MM.1S (cell line): Measurements from ENCODE around the gene L3MBTL4.

Source experiments
- DNase-seq: peaks from one replicate; pipeline ENCODE4 v3.0.0-alpha.2; 2015
- H2AFZ ChIP-seq: fragments of 300-600 bp; sonication (generic); 2 replicates; pipeline ENCODE4 v1.6.0; 2016; ENCODE audit warnings: antibody characterized with exemption, low read length
- H3F3A ChIP-seq: fragments of 300-600 bp; sonication (generic); 2 replicates; pipeline ENCODE4 v1.6.1; 2016; ENCODE audit warnings: mild to moderate bottlenecking, antibody characterized with exemption, low read length, moderate library complexity, mixed read lengths; ENCODE audit not compliant: insufficient read depth
- H3K27ac ChIP-seq: fragments of 300-600 bp; sonication (generic); 2 replicates; pipeline ENCODE4 v1.5.1; 2016; ENCODE audit warnings: mild to moderate bottlenecking, low read length
- H3K27me3 ChIP-seq: fragments of 300-600 bp; sonication (generic); replicated peaks from 2 replicates; pipeline ENCODE4 v1.6.0; 2016; ENCODE audit warnings: low read length; ENCODE audit not compliant: insufficient read depth
- H3K36me3 ChIP-seq: fragments of 300-600 bp; sonication (generic); replicated peaks from 2 replicates; pipeline ENCODE4 v1.6.1; 2016; ENCODE audit warnings: mild to moderate bottlenecking, low read length, mixed read lengths; ENCODE audit not compliant: insufficient read depth
- H3K4me1 ChIP-seq: fragments of 300-600 bp; sonication (generic); 2 replicates; pipeline ENCODE4 v1.6.1; 2016; ENCODE audit warnings: low read length, mixed read lengths
- H3K4me2 ChIP-seq: fragments of 300-600 bp; sonication (generic); 2 replicates; pipeline ENCODE4 v1.6.0; 2016; ENCODE audit warnings: low read depth, low read length
- H3K4me3 ChIP-seq: fragments of 300-600 bp; sonication (generic); 2 replicates; pipeline ENCODE4 v1.5.1; 2016; ENCODE audit warnings: low read length, mixed read lengths
- H3K79me2 ChIP-seq: fragments of 300-600 bp; sonication (generic); 2 replicates; pipeline ENCODE4 v1.6.1; 2016; ENCODE audit warnings: mixed run types, low read length, mixed read lengths
- H3K9ac ChIP-seq: fragments of 300-600 bp; sonication (generic); 2 replicates; pipeline ENCODE4 v1.6.1; 2016; ENCODE audit warnings: low read length, mixed read lengths
- H3K9me2 ChIP-seq: fragments of 300-600 bp; sonication (generic); replicated peaks from 2 replicates; pipeline ENCODE4 v1.6.1; 2016; ENCODE audit warnings: mild to moderate bottlenecking, low read length, mixed read lengths; ENCODE audit not compliant: insufficient read depth
- H3K9me3 ChIP-seq: fragments of 300-600 bp; sonication (generic); replicated peaks from 2 replicates; pipeline ENCODE4 v1.6.1; 2016; ENCODE audit warnings: mild to moderate bottlenecking, low read length, mixed read lengths; ENCODE audit not compliant: insufficient read depth
- H4K20me1 ChIP-seq: fragments of 300-600 bp; sonication (generic); 2 replicates; pipeline ENCODE4 v1.6.1; 2016; ENCODE audit warnings: mild to moderate bottlenecking, low read length, moderate library complexity, mixed read lengths; ENCODE audit not compliant: insufficient read depth
- CTCF ChIP-seq: fragments of 300-600 bp; sonication (generic); IDR thresholded peaks from 2 replicates; pipeline ENCODE4 v1.5.1; 2016; ENCODE audit warnings: antibody characterized with exemption, low read length, mixed read lengths
- EZH2 ChIP-seq: fragments of 300-600 bp; sonication (generic); optimal IDR thresholded peaks from 2 replicates; pipeline ENCODE3; 2017; ENCODE audit warnings: low read depth, mild to moderate bottlenecking, antibody characterized with exemption, low read length, mixed read lengths
- EZH2phosphoT487 ChIP-seq: fragments of 300-600 bp; sonication (generic); IDR thresholded peaks from 2 replicates; pipeline ENCODE4 v1.6.1; 2018; ENCODE audit warnings: antibody characterized with exemption, low read length

The L3MBTL4 gene

GRCh38 chr18:5987249-5987648 lies 427.5 kb downstream of the L3MBTL4 start:
- no peaks in the 10 kb centered on the region for H3K27me3 ChIP-seq

GRCh38 chr18:5986257-5986931 lies 428.3 kb downstream of the L3MBTL4 start:
- H3K4me3 ChIP-seq, result no peak overlapping the region
- H4K20me1 ChIP-seq, result no peaks in the 10 kb centered on the region
- no peak overlapping the region for H3K4me2 ChIP-seq
- no peaks in the 10 kb centered on the region for H3K36me3 ChIP-seq
- H3K27me3 ChIP-seq, result no peaks in the 10 kb centered on the region
- TF ChIP-seq CTCF (no peak), EZH2phosphoT487 (no peak), EZH2 (no peak)
- no peaks in the 10 kb centered on the region for H3K9me3 ChIP-seq
- H2AFZ ChIP-seq, result no peak overlapping the region
- no peak overlapping the region for H3K9ac ChIP-seq
- no peak for DNase-seq
- no peaks in the 10 kb centered on the region for H3K9me2 ChIP-seq
- H3K27ac ChIP-seq, result no peak overlapping the region
- peaks cover 4% of the 10 kb centered on the region for H3F3A ChIP-seq
- H3K4me1 ChIP-seq, result peaks cover 15% of the 10 kb centered on the region
- H3K79me2 ChIP-seq, result no peaks in the 10 kb centered on the region

More at GRCh38 chr18:5987249-5987648, 427.5 kb downstream of the L3MBTL4 start:
- Histone ChIP-seq H3K9me3 (no peaks in the 10 kb centered on the region), H3K4me2 (no peak overlapping the region), H2AFZ (no peak overlapping the region), H3K36me3 (no peaks in the 10 kb centered on the region), H3K9ac (no peak overlapping the region), H3K4me3 (no peak overlapping the region), H3K4me1 (peaks cover 10% of the 10 kb centered on the region), H4K20me1 (no peaks in the 10 kb centered on the region), H3K9me2 (no peaks in the 10 kb centered on the region), H3K79me2 (no peaks in the 10 kb centered on the region), H3F3A (peaks cover under 1% of the 10 kb centered on the region), H3K27ac (no peak overlapping the region)
- TF ChIP-seq EZH2, result no peak
- TF ChIP-seq EZH2phosphoT487, result no peak
- no peak for TF ChIP-seq CTCF
- DNase-seq, result no peak

- no peak overlapping the region for H3K27ac ChIP-seq
- H3K9me2 ChIP-seq, result no peaks in the 10 kb centered on the region
- DNase-seq, result no peak
- H3K9ac ChIP-seq, result no peak overlapping the region
- no peaks in the 10 kb centered on the region for H3K79me2 ChIP-seq
- no peaks in the 10 kb centered on the region for H3K9me3 ChIP-seq
- H3K27me3 ChIP-seq, result no peaks in the 10 kb centered on the region
- peaks cover 33% of the 10 kb centered on the region for H3K4me1 ChIP-seq
- no peak overlapping the region for H2AFZ ChIP-seq
- H3K4me3 ChIP-seq, result no peak overlapping the region
- no peak for TF ChIP-seq CTCF
- TF ChIP-seq EZH2phosphoT487, result no peak
- no peak for TF ChIP-seq EZH2
- H3F3A ChIP-seq, result peaks cover 14% of the 10 kb centered on the region
- H4K20me1 ChIP-seq, result no peaks in the 10 kb centered on the region
- H3K36me3 ChIP-seq, result no peaks in the 10 kb centered on the region
- H3K4me2 ChIP-seq, result no peak overlapping the region
Observed at GRCh38 chr18:5984245-5984644, 430.5 kb downstream of the L3MBTL4 start.
